HG02588 (cell line): ENCODE results near the gene PAX9.

Experiments used
- ATAC-seq: cut with Tn5 transposase; IDR thresholded peaks from one replicate; pipeline ENCODE4 v1.9.1; 2021; ENCODE audit warnings: mild to moderate bottlenecking, moderate library complexity; ENCODE audit not compliant: unreplicated experiment

PAX9 gene

DNA sequence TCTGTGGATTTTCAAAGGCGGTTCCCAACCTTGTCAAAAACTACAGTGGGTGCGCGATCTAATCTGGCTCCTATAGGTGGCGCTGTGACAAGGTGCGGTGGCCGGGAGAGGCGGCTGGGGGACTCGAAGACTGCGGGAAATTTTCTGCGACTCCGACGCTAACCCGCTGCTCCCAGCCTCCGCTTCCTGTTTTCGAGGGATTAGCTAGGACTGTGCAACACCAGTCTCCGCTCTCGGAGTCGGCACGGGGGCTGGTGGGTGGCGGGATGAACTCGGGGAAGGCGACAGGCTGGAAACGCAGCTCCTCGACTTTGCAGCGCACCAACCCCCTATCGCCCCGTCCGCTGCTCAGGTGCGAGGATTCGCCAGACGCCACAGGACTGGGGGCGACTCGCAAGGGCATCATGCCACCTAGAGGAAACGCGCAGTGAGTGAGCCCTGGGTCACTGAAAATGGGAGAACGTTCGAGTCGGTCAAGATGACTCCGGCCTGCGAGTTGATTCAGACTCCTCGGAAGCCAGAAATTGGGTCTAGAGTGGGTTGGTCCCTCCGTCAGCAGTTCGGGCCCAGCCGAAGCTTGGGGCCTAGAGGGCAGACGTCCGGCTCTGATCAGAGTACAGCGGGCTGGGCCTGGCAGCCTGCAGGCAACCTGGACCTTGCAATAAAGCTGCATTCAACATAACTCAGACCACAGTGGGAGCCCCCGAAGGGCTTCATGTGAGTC, 5.5 kb upstream of the PAX9 start:
- no peak for ATAC-seq

DNA sequence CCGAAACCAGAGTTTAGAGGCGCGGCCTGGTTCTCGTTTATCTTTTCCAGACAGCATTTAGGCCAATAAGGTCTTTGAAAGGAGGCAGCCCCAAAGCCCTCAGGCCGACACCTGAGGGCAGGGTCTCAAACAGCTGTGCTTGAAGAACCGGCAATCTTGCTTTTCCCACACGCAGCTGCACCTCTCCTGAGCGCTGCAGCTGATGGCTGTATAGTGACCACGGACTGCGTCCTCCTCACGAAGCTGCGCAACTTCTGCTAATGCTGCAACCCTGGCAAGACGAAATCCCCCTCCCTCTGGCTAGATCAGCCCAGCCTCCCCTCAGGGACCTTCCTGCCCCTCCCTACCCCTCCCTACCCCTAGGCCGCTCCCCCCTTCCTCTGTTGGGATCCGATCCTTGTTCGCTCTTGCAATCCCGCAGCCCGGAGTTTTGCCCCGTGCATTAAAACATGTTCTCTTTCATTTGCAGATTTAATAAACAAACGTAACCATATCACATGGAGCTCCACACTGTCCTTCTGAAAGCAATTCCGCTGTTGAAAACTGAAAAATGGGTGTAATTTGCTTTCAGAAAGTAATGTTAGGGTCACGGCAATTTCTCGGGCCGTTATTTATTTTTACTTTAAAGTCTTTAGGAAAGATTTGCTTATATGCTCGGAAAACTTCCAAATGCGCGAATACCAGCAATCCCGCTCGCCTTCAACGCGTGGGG, 4.8 kb upstream of the PAX9 start:
- no peak for ATAC-seq

DNA sequence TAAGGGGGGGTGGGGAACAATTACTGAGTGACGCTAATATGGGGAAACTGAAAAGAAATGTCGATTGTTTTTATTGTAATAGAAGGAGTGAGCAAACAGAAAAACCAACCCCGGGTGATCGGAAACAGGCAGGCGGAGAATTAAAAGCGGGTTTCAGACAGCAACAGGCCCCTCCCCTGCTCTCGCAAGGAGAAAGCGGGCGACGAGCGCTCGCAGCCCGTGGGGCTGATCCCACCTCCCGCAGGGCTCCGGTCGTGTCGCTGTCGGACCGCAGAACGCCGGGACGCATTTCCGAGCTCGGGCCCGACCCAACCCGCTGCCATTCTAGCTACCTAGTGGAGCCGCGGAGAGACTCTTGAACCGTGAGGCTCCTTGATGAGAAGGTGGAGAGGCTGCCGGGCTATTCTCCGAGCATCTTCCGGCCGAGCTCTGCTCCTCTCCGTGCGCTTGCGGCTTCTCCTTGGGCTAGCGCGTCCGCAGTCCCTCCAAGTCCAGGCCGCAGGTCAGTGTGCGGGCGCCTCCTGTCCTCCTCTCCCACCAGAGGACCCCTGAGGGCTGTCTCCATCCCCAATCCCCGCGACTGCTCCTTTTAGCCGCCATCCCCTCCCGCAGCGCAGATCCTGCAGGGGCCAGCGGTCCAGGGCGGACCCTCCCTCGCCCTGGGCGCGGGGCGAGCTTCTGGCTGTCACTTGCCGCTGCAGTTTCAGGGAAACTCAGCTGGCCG, 4.1 kb upstream of the PAX9 start:
- ATAC-seq = no peak

DNA sequence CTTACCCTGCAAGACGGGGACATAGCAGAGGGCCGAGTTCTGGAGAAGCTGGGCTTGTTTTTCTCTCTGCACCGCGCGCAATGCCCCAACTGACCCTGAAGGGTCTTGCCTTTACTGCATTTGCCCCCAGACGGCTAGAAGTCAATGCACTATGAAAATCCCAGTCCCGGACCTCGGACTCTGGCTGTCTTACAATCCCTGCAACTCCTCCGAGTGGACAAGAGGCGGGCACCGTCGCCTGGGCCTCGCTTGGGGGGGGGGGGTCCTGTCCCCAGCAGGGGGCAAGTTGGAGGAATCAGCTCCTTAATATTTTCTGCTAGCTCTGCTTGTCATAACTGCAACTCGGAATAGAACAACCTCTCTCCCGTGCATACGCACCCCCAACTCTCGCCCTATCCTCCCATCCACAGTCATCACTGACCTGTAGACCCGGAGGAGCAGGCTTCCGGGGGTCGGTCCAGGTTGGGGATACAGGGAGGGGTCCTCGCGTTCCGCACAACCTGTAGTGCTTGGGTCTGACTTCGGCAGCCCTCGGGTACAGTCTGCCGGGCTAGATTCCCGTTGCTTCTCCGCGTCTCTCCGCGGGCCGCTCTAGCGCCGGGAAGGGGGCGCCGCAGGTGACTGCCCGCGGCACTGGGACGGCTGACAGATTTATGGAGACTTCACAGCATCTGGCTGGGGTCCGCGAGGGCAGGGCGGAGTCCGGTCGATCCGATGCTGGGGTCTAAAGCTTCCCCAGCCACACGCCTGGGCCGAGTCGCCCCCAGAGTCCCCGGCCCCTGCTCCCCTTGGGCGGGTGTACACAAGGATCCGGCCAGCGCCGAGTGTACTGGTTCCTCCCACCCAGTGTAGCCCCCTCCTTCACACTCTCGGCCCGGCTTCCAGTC, 3.3 kb upstream of the PAX9 start:
- ATAC-seq = no peak

DNA sequence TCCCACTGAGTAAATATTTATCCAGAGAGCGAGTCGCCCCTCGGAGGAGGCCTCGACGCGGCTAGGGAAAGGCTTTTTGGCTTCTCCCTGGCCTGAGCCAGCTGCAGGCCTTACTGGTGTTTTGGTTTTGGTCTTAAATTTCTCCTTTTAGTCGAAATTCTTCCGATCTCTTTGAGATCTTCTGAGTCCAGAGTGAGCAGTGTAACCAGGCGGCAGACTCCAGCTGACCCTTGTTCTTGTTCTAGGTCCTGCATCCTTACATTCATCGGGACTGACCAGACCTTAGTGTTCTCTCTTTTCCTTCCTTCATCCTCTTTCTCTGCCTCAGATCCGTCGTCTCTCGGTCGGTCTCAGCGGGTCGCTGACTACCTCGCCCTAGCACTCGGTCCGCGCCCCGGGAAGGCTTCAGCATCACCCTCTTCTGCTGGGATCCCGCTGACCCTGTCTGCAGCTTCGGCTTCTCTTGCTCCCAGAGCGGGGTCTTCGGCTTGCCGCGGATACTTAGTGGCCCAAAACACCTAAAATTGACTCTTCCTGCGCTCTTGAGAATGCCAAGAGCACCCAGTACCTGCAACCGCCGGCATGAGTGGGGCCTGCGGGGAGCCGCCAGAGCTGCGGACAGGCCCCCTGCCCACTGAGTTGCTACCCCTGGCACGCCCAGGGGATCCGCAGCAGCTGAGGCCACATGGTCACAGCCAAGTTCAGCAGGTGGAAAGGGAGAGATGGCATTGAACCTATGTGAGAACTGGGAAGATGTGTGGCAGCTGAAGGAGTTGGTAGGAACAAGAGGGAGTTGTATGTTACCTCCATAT, 2.4 kb upstream of the PAX9 start:
- no peak for ATAC-seq

DNA sequence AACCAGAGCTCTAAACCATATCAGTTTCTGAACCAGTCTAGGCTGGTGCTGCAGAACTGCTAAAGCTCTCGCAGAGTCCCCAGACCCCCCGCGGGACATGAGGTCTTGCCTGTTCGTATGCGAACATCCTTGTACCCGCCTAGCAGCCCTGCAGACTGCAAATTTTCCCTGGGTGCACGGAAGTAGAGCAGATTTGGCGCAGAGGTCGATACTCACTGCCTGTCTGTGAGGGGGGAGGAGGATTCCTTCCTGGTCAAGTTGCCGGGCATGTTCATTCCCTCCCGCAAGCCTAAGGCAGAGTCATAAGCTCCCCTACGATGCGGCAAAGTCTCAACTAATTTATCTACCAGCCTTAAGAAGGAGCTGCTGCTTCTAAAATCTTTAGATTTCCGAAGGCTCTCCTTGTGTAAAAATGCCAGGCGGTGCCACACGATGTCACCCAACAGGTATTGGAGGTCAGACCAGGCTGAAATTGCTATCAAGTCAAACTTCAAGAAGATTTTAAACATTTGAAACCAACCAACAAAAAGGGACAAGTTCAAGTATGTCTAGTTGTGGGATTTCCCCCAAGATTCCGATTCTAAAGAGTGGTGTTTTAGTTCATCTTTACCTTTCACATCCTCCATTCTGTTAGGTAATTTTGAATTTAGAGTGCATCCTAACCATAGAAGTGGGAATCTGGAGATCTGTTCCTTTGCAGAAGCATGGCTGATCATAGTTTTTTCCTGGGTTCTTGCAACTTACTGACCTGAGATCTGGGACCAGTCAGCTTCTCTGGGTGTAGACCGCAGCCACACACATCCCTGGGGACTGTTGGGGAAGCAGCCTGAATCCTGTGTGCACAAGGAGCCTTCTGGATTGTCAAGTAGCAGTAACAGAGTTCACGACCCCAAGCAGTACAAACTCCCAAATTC, 1.6 kb upstream of the PAX9 start:
- no peak for ATAC-seq

DNA sequence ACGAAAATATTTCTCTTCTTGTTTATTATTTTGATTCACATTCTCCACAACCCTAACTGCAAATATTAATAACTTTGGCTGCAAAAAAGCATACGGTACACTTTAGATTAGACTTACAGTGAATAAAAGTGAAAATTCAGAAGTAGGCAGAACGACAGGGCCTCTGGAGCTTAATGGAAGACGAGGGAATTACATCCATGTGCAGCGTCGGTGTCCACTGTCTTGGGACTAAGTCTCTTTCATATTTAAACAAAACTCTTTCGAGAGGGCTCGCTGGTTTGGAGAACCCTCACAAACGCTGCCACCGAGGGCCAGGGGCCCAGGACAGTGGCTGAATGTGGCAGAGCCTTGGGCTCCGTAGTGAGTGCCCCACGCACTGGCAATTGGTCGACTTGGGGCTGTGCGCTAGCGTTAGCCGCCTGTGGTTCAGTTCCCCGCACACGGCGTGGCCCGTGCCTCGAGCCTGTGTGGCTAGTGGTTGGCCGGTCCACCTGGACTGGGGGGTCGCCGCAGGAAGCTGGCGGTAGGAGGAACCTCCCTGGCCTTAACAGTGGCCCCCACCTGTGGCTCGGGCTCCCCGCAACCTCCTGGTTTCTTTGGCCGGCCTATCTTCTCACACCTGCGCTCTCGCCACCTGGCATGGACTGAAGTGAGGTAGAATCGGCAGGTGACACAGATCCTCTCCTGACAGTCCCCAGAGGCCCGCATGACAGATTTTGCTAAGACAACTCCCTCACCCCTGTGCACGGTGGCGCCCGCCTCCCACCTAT, 739 bp upstream of the PAX9 start:
- ATAC-seq = no peak

DNA sequence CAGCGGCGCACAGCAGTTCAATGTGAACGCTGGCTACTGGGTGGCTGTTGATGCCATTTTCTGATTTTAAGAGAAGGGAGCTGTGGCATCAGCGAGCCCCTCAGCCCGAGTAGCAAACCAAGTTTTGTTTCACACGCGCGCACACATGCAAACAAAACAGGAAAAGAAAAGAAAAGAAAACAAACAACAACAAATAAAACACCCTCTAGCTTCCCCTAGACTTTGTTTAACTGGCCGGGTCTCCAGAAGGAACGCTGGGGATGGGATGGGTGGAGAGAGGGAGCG, 540 bp downstream of the PAX9 start:
- no peak for ATAC-seq

DNA sequence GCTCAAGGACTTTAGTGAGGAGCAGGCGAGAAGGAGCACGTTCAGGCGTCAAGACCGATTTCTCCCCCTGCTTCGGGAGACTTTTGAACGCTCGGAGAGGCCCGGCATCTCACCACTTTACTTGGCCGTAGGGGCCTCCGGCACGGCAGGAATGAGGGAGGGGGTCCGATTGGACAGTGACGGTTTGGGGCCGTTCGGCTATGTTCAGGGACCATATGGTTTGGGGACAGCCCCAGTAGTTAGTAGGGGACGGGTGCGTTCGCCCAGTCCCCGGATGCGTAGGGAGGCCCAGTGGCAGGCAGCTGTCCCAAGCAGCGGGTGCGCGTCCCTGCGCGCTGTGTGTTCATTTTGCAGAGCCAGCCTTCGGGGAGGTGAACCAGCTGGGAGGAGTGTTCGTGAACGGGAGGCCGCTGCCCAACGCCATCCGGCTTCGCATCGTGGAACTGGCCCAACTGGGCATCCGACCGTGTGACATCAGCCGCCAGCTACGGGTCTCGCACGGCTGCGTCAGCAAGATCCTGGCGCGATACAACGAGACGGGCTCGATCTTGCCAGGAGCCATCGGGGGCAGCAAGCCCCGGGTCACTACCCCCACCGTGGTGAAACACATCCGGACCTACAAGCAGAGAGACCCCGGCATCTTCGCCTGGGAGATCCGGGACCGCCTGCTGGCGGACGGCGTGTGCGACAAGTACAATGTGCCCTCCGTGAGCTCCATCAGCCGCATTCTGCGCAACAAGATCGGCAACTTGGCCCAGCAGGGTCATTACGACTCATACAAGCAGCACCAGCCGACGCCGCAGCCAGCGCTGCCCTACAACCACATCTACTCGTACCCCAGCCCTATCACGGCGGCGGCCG, 1.1 kb downstream of the PAX9 start:
- no peak for ATAC-seq

DNA sequence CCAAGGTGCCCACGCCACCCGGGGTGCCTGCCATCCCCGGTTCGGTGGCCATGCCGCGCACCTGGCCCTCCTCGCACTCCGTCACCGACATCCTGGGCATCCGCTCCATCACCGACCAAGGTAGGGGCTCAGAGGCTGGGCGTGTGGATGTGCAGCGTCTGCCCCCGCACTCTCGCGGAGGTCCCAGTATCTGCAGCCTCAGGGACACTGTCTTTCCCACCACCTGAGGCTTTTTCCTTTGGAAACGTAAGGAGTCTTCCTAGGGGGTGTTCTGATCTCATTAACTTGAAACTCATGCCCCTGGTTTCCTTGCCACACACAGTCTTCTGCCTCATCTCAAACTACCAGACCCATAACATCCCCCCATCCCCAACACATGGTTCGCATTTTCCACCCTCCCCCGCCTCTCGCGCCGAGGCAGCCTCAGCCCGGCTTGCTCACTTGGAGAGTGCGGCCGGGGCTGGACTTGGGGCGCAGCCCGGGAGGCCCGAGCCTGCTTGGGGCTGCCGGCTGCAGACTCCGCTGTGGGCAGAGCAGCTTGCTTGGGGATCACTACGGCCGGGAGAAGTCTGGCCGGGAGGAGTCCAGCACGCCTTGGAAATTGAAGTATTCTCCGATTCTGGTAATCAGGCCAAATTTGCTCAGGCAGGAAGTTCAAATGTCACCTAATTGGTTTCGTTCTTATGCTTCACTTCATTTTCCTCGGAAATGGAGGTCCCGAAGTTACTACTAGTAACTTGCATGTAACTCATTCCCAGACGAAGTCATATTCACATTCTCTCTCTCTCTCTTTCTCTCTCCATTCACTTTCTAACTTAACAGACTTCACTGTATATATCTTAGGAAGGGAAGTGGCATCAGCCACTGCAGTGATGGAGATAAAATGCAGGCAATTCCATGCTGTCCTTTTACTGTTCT, 2.0 kb downstream of the PAX9 start:
- ATAC-seq = no peak

DNA sequence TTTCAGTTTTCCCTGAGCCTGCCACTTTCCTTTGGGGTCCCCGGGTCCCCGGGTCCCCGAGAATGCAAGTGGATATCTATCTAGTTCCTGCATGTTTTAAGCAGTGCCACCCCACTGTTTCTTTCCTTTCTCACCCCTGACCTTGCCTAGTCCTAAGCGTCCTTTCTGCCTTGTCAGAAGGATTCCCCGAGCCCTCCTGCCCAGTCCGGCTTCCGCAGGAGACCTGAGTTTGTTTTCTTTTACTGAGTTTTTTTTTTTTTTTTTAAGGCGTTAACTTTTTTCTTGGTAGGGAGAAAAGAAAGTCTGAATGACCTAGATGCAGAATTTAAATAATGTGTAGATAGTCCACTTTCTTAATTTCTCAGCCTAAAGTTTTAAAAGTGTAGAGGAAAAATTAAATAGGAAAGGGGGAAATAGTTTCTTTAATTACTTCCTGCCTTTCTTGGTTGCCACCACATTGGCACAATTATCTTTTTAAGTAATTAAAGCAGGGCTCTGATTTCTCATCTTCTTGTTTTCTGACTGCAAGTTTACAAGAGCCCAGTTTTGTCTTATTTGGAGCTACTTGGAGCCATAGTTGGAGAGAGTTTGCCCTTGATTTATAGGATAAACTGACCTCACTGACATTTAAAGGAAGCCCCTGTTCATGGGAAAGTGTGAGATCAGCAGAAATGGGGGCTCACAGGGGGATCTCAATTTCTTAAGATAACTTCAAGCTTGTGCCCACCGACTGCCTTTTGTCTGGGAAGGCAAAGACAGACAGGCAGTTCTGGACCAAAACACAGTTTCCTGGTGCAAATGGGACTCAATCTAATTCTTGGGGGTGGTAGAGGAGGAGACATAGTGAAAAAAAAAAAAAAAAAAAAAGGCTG, 2.9 kb downstream of the PAX9 start:
- ATAC-seq = no peak

DNA sequence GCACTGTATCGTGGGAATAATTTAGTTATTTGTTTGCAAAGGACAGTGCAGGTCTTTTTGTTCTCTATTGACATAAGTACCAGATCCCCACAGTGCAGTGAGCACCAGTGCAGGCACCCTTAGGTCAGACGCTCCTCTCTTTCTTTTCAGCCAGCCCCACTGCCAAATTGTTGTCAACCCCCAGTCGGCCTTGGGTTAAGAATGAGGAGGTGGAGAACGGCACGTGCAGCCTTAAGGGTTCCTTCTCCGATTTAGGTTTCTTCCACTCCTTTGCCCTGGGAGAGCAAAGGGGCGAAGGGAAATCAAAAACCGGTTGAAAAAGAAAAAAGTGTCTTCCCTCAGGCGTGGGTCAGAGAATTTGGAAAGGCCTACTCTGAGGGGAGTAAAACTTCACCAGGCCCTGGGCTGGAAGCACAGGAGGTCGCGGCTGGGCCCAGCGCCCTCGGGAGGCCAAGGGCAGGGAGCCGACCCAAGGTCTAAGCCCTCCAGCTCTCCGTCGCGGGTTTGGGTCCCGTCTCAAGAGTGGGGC, 4.3 kb downstream of the PAX9 start:
- ATAC-seq = no peak

DNA sequence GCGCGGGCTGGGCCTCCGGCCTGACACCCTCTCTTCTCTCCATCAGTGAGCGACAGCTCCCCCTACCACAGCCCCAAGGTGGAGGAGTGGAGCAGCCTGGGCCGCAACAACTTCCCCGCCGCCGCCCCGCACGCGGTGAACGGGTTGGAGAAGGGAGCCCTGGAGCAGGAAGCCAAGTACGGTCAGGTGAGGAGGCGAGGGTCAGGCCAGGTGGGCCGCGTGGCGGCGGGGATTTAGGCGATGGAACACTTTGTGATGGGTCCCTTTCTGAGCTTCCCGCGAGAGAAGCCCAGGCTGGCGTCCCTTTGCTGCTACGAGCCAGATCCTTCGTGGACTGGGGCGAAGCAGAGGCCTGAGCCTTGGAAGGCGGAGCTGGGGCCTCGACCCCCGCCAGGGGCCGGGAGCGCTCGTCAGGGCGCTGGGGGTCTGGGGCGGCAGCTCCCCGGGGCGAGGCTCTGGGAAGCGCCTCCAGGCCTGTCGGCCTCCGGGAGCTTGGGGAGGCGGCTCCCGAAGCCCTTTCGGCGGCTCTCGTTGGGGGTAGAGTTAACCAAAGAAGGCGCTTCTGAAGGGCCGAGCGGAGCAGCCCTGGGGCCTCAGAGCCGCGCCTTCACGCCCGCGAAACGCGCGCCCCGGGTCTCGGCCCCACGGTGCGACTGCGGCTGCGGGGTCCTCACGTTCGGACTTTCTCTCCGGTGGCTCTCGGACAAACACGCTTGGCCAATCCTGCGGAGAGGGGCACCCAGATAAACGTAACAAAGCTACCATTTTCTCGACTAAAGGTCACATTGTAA, 5.0 kb downstream of the PAX9 start:
- no peak for ATAC-seq

DNA sequence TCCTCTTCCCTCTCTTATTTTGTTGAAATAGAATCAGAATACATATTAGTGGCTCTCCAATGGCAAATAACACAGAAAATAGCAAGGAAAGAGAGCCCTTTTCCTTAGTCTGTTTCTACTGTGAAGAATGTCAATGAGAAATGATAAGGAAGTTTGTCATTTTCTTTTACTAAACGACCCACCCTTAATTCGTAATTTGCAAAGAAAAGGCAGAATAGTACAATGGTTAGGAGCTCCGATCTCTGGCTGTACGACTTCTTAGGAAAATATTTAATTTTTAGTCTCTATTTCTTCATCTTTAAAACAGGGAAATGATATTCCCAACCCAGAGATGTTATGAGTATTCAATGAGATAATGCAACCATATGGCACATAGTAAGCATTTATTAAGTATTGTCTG, 6.0 kb downstream of the PAX9 start:
- no peak for ATAC-seq

DNA sequence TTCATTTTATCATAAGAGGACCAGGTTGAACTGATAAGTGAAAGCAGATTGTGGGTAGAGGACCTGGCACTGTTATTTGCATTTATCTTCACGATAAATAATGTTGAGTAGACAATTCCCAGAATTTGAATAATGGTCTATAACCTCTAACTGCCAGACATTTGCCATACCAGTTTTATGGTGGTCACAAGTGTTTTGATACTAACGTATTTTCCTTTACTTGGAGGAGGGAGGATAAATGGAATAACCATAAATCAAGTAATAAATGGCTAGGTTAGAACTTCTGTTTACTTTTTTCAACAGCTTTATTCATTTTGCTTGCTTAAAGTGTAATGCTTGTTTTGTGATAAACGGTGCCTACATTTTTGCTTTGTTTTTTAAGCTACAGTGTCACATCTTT, 9.5 kb downstream of the PAX9 start:
- ATAC-seq = no peak
